H1 (cell line): ENCODE results near the gene CDCP1. TPM values are rescaled to one million over a fixed set of nuclear protein-coding genes. Genes with fewer than 3 reads are reported as not detected.
"Not testable (repeated sequence)": the region's sequence is repeated elsewhere in the genome, so short reads cannot be mapped to it uniquely, and the experiment has no call there.

Experiments used
- CTCF ChIA-PET: fragments of 300-600 bp; sonication (Branson Sonifier 250); formaldehyde crosslinking; loops from one replicate; lab custom pipeline; 2021; ENCODE audit not compliant: partially characterized antibody; lab: Charles Lee
- POLR2A ChIA-PET: fragments of 300-600 bp; sonication (Branson Sonifier 250); formaldehyde crosslinking; loops from one replicate; lab custom pipeline; 2021; ENCODE audit warnings: inconsistent platforms; ENCODE audit not compliant: partially characterized antibody; lab: Charles Lee
- DNase-seq, 2 experiments: peaks; one replicate each; pipeline versions ENCODE4 v3.0.0 to v3.0.0-alpha.2; 2010 to 2022; ENCODE audit warnings: low spot score in 2 of 2, low read depth in 1 of 2, mixed read lengths in 1 of 2
- FAIRE-seq: peaks from 2 replicates; lab custom pipeline; 2011; peaks lifted over from hg19 to GRCh38; lab: Jason Lieb, UNC
- H2AFZ ChIP-seq: 2 replicates; pipeline ENCODE4 v1.8.1; 2012; ENCODE audit warnings: low read length, inconsistent platforms
- H2AK5ac ChIP-seq: 2 replicates; pipeline ENCODE4 v1.6.1; 2013; ENCODE audit warnings: low read depth, low read length
- H2BK120ac ChIP-seq: replicated peaks from 2 replicates; pipeline ENCODE3; 2013; ENCODE audit warnings: low read depth, low read length, inconsistent platforms
- H2BK12ac ChIP-seq: 2 replicates; pipeline ENCODE4 v1.6.1; 2013; ENCODE audit warnings: low read depth, low read length
- H2BK15ac ChIP-seq: 2 replicates; pipeline ENCODE4 v1.6.1; 2013; ENCODE audit warnings: low read length
- H2BK20ac ChIP-seq: 2 replicates; pipeline ENCODE4 v1.6.1; 2013; ENCODE audit warnings: low read length
- H2BK5ac ChIP-seq: 2 replicates; pipeline ENCODE4 v1.6.1; 2013; ENCODE audit warnings: low read depth, low read length
- H3K14ac ChIP-seq: 2 replicates; pipeline ENCODE4 v1.6.1; 2013; ENCODE audit warnings: inconsistent platforms; ENCODE audit not compliant: insufficient read length
- H3K18ac ChIP-seq: 2 replicates; pipeline ENCODE4 v1.6.1; 2013; ENCODE audit warnings: low read length; ENCODE audit errors: extremely low read depth
- H3K23ac ChIP-seq: 2 replicates; pipeline ENCODE4 v1.6.1; 2013; ENCODE audit warnings: inconsistent platforms; ENCODE audit not compliant: insufficient read length
- H3K23me2 ChIP-seq: 2 replicates; pipeline ENCODE4 v1.6.1; 2013; ENCODE audit warnings: low read depth, low read length
- H3K27ac ChIP-seq: 2 replicates; pipeline ENCODE4 v1.6.1; 2011; ENCODE audit warnings: low read depth, low read length, inconsistent platforms
- H3K27me3 ChIP-seq, 4 experiments: replicated peaks in 1 of 4; 1 replicate in 1 of 4; 2 replicates in 3 of 4; pipeline versions ENCODE4 v1.6.1 to v1.8.1; 2011 to 2013; ENCODE audit warnings: low read length in 3 of 4, mild to moderate bottlenecking in 3 of 4, inconsistent platforms in 2 of 4, mixed read lengths in 2 of 4, moderate library complexity in 1 of 4; ENCODE audit not compliant: control insufficient read depth in 3 of 4, insufficient read depth in 3 of 4; ENCODE audit errors: extremely low read depth in 1 of 4
- H3K36me3 ChIP-seq, 4 experiments: 2 replicates each; pipeline versions ENCODE4 v1.6.1 to v1.8.1; 2011 to 2013; ENCODE audit warnings: mild to moderate bottlenecking in 4 of 4, low read length in 3 of 4, moderate library complexity in 2 of 4, control low read depth in 1 of 4, inconsistent platforms in 1 of 4; ENCODE audit not compliant: insufficient read depth in 4 of 4, control insufficient read depth in 2 of 4
- H3K4ac ChIP-seq: replicated peaks from 2 replicates; pipeline ENCODE3; 2013; ENCODE audit warnings: low read length, low read depth, mixed read lengths, inconsistent platforms; ENCODE audit not compliant: insufficient read length
- H3K4me1 ChIP-seq, 4 experiments: replicated peaks in 1 of 4; 1 replicate in 1 of 4; 2 replicates in 3 of 4; pipeline versions ENCODE4 v1.6.1 to v1.8.1; 2011 to 2013; ENCODE audit warnings: low read length in 3 of 4, inconsistent platforms in 2 of 4, mixed read lengths in 1 of 4; ENCODE audit not compliant: insufficient read depth in 4 of 4, control insufficient read depth in 3 of 4
- H3K4me2 ChIP-seq, 2 experiments: 2 replicates each; pipeline versions ENCODE4 v1.6.1 to v1.8.1; 2011 to 2013; ENCODE audit warnings: low read depth in 2 of 2, low read length in 2 of 2, control low read depth in 1 of 2, inconsistent platforms in 1 of 2, mild to moderate bottlenecking in 1 of 2; ENCODE audit not compliant: insufficient read depth in 1 of 2
- H3K4me3 ChIP-seq, 4 experiments: fragments of 200-600, 300-600 bp in 1 of 4; sonication (generic), shearing (Covaris generic), sonication (Bioruptor Twin) in 1 of 4; 2 replicates each; pipeline versions ENCODE4 v1.5.1 to v1.8.1; 2011 to 2016; ENCODE audit warnings: low read length in 4 of 4, low read depth in 3 of 4, control low read depth in 2 of 4, inconsistent platforms in 2 of 4, mild to moderate bottlenecking in 2 of 4, mixed read lengths in 1 of 4, moderate library complexity in 1 of 4; ENCODE audit not compliant: insufficient read depth in 2 of 4; ENCODE audit errors: extremely low read depth in 1 of 4
- H3K56ac ChIP-seq: replicated peaks from 2 replicates; pipeline ENCODE3; 2013; ENCODE audit warnings: low read depth, mild to moderate bottlenecking, mixed read lengths, low read length, inconsistent platforms; ENCODE audit not compliant: insufficient read length
- H3K79me1 ChIP-seq: 2 replicates; pipeline ENCODE4 v1.6.1; 2013; ENCODE audit warnings: low read depth, low read length, control low read depth
- H3K79me2 ChIP-seq, 2 experiments: 2 replicates each; pipeline versions ENCODE4 v1.6.1 to v1.8.1; 2012 to 2013; ENCODE audit warnings: low read length in 2 of 2, mild to moderate bottlenecking in 2 of 2, inconsistent platforms in 1 of 2; ENCODE audit not compliant: insufficient read depth in 2 of 2, control insufficient read depth in 1 of 2
- H3K9ac ChIP-seq, 4 experiments: replicated peaks in 1 of 4; 1 replicate in 1 of 4; 2 replicates in 3 of 4; pipeline versions ENCODE4 v1.6.1 to v1.8.1; 2011 to 2013; ENCODE audit warnings: low read depth in 3 of 4, low read length in 3 of 4, control low read depth in 2 of 4, mild to moderate bottlenecking in 2 of 4, moderate library complexity in 2 of 4, inconsistent platforms in 1 of 4; ENCODE audit errors: extremely low read depth in 1 of 4
- H3K9me3 ChIP-seq, 2 experiments: 2 replicates each; pipeline versions ENCODE4 v1.6.1 to v1.8.1; 2012 to 2013; ENCODE audit warnings: mild to moderate bottlenecking in 2 of 2, moderate library complexity in 2 of 2, control low read depth in 1 of 2, inconsistent platforms in 1 of 2, low read depth in 1 of 2, low read length in 1 of 2, mixed read lengths in 1 of 2; ENCODE audit not compliant: insufficient read depth in 2 of 2
- H4K20me1 ChIP-seq, 2 experiments: replicated peaks in 1 of 2; 2 replicates each; pipeline versions ENCODE3 to v1.8.1; 2011 to 2013; ENCODE audit warnings: inconsistent platforms in 2 of 2, low read length in 2 of 2, mild to moderate bottlenecking in 1 of 2; ENCODE audit not compliant: insufficient read depth in 2 of 2, control insufficient read depth in 1 of 2
- H4K5ac ChIP-seq: 2 replicates; pipeline ENCODE4 v1.6.1; 2013; ENCODE audit warnings: low read length, low read depth, mixed read lengths, inconsistent platforms; ENCODE audit not compliant: insufficient read length
- H4K8ac ChIP-seq: 2 replicates; pipeline ENCODE4 v1.8.0; 2013; ENCODE audit warnings: mild to moderate bottlenecking, moderate library complexity, low read length, inconsistent platforms; ENCODE audit not compliant: insufficient read depth; ENCODE audit errors: extremely low read depth
- H4K91ac ChIP-seq: replicated peaks from 2 replicates; pipeline ENCODE3; 2013; ENCODE audit warnings: low read length, mixed read lengths, inconsistent platforms; ENCODE audit not compliant: insufficient read length
- WGBS, 2 experiments: shearing (Covaris generic) in 1 of 2; methylation state at CpG; one replicate each; pipeline versions ENCODE4 v1.1.6 to v1.1.7; 2013 to 2015; ENCODE audit warnings: low lambda C conversion rate in 2 of 2, mixed read lengths in 2 of 2, inconsistent platforms in 1 of 2, low coverage in 1 of 2, missing lambda C conversion rate in 1 of 2; ENCODE audit not compliant: insufficient replicate concordance in 2 of 2, insufficient coverage in 1 of 2, insufficient read length in 1 of 2; ENCODE audit errors: extremely low coverage in 1 of 2, missing lambda C conversion rate in 1 of 2; 5-methylcytosine and 5-hydroxymethylcytosine counted together
- polyA plus RNA-seq, 7 experiments: library from polyadenylated mRNA; depleted of rRNA in 3 of 7; stranded (reverse) in 5 of 7; unstranded in 2 of 7; fragments of >200 nt in 5 of 7; fragments of 200-250 nt in 2 of 7; gene quantifications; 1 replicate in 5 of 7; 2 replicates in 1 of 7; 4 replicates in 1 of 7; pipeline versions ENCODE4 v1.2.1 to v1.2.3, GENCODE V29; 2011 to 2013; ENCODE audit warnings: missing spikeins in 2 of 7, mixed read lengths in 2 of 7
- total RNA-seq: library from RNA; stranded (reverse); fragmentation: NEBNext Ultra II Directional; extraction: Animal tissue kit (Norgen Biotek cat#: 25700); gene quantifications from 2 replicates; pipeline ENCODE4 v1.2.1, GENCODE V29; 2021

CDCP1 gene
- total and polyA plus RNA-seq, 2 of the 8 experiments (the other 6 are each of a cell fraction or from before 2014, with no cell fraction given): 10.0 to 23.3 TPM

GRCh38 chr3:45140770-45141155 lies 5.4 kb downstream of the CDCP1 start:
- H3K23me2 ChIP-seq, POLR2A ChIA-PET, H3K23ac ChIP-seq, H2BK12ac ChIP-seq, H4K91ac ChIP-seq, H3K9ac ChIP-seq, H4K8ac ChIP-seq, H3K36me3 ChIP-seq, H3K56ac ChIP-seq, DNase-seq, H2BK5ac ChIP-seq, H3K4me2 ChIP-seq, H4K5ac ChIP-seq, H3K27ac ChIP-seq, H2BK15ac ChIP-seq, H3K9me3 ChIP-seq, H3K18ac ChIP-seq, H2AFZ ChIP-seq, H2BK120ac ChIP-seq, H2BK20ac ChIP-seq, FAIRE-seq, H3K14ac ChIP-seq, H3K79me1 ChIP-seq, H2AK5ac ChIP-seq, H4K20me1 ChIP-seq, H3K4me3 ChIP-seq, H3K4ac ChIP-seq: not testable (repeated sequence)
- CTCF ChIA-PET: interaction anchor here (0.6 kb wide), 1 partner anchor 29 kb away, joined by 3 read pairs; no protein-coding TSS in a partner anchor
- H3K4me1 ChIP-seq: peaks cover 3 to 13% (median 7%) of the 10 kb centered on the region in 4 experiments; a peak in 4 of 7 replicates
- peaks cover 0 to 47% of the 10 kb centered on the region in 2 experiments; a peak in 2 of 4 replicates for H3K79me2 ChIP-seq
- H3K27me3 ChIP-seq: peaks cover 0 to 13% (median 5%) of the 10 kb centered on the region in 4 experiments; a peak in 4 of 7 replicates
- WGBS, 2 experiments: 95% methylated on average over 4 of the region's 4 CpGs; no CpG with 5 or more reads in 1 of the 2 experiments
